ENCODE results near the gene PRSS36. TPM values are rescaled to one million over a fixed set of nuclear protein-coding genes. Genes with fewer than 3 reads are reported as not detected.

Gene PRSS36
- total and polyA plus RNA-seq, 9 of the 15 experiments (the other 6 are each of a cell fraction or from before 2014, with no cell fraction given): 0.09 to 1.2 (median 0.54) TPM; not detected in 2

DNA sequence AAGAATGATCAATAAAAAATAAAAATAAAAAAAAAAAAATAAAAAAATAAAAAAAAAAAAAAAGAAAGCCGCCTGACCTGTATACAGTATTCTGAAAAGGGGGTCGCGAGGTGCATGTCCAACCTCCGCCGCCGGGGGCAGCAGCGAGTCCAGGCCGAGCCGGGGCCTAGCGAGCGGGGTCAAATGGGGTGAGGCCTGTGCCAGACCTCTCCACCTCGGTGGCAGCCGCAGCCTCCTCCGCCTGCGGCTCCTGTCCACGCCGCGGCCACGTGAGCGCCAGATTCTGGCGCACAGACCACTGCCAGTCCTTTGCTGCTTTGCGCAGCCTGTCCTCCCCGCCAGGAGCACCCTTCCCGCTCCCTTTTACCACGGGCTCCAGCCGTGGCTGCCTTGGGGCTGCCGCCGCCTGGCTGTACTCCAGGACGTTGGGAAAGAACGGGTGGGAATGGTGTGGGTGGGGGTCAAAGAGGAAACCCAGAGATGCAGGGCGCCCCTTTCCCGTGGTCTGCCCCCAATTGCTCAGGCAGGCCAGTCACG is 44.1 kb downstream of the PRSS36 start (continued):
- TF ChIP-seq, protein P1, sequence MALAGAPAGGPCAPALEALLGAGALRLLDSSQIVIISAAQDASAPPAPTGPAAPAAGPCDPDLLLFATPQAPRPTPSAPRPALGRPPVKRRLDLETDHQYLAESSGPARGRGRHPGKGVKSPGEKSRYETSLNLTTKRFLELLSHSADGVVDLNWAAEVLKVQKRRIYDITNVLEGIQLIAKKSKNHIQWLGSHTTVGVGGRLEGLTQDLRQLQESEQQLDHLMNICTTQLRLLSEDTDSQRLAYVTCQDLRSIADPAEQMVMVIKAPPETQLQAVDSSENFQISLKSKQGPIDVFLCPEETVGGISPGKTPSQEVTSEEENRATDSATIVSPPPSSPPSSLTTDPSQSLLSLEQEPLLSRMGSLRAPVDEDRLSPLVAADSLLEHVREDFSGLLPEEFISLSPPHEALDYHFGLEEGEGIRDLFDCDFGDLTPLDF (CRISPR knock-in tag; IDR thresholded peaks at IDR 0.05): no peak
- TF ChIP-seq SMAD4 (CRISPR knock-in tag; conservative IDR thresholded peaks at IDR 0.05): peak; percentile 97
- TF ChIP-seq RBBP5 (IDR thresholded peaks at IDR 0.05; ENCODE audit: borderline replicate concordance, insufficient read depth, low read length, poor library complexity, severe bottlenecking): peak; percentile 86
- TF ChIP-seq ZNF263 (CRISPR knock-in tag; IDR thresholded peaks at IDR 0.05; ENCODE audit: borderline replicate concordance): peak; percentile 77
- TF ChIP-seq GTF2A2 (tag; IDR thresholded peaks at IDR 0.05): no peak
- TF ChIP-seq, protein P2, sequence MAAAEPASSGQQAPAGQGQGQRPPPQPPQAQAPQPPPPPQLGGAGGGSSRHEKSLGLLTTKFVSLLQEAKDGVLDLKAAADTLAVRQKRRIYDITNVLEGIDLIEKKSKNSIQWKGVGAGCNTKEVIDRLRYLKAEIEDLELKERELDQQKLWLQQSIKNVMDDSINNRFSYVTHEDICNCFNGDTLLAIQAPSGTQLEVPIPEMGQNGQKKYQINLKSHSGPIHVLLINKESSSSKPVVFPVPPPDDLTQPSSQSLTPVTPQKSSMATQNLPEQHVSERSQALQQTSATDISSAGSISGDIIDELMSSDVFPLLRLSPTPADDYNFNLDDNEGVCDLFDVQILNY (CRISPR knock-in tag; IDR thresholded peaks at IDR 0.05): no peak
- TF ChIP-seq, protein P3, sequence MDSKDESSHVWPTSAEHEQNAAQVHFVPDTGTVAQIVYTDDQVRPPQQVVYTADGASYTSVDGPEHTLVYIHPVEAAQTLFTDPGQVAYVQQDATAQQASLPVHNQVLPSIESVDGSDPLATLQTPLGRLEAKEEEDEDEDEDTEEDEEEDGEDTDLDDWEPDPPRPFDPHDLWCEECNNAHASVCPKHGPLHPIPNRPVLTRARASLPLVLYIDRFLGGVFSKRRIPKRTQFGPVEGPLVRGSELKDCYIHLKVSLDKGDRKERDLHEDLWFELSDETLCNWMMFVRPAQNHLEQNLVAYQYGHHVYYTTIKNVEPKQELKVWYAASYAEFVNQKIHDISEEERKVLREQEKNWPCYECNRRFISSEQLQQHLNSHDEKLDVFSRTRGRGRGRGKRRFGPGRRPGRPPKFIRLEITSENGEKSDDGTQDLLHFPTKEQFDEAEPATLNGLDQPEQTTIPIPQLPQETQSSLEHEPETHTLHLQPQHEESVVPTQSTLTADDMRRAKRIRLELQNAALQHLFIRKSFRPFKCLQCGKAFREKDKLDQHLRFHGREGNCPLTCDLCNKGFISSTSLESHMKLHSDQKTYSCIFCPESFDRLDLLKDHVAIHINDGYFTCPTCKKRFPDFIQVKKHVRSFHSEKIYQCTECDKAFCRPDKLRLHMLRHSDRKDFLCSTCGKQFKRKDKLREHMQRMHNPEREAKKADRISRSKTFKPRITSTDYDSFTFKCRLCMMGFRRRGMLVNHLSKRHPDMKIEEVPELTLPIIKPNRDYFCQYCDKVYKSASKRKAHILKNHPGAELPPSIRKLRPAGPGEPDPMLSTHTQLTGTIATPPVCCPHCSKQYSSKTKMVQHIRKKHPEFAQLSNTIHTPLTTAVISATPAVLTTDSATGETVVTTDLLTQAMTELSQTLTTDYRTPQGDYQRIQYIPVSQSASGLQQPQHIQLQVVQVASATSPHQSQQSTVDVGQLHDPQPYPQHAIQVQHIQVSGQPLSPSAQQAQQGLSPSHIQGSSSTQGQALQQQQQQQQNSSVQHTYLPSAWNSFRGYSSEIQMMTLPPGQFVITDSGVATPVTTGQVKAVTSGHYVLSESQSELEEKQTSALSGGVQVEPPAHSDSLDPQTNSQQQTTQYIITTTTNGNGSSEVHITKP (IDR thresholded peaks at IDR 0.05; ENCODE audit: partially characterized antibody): peak; percentile 56
- no peak for TF ChIP-seq CSDE1 (IDR thresholded peaks at IDR 0.05)
- TF ChIP-seq, protein P4, sequence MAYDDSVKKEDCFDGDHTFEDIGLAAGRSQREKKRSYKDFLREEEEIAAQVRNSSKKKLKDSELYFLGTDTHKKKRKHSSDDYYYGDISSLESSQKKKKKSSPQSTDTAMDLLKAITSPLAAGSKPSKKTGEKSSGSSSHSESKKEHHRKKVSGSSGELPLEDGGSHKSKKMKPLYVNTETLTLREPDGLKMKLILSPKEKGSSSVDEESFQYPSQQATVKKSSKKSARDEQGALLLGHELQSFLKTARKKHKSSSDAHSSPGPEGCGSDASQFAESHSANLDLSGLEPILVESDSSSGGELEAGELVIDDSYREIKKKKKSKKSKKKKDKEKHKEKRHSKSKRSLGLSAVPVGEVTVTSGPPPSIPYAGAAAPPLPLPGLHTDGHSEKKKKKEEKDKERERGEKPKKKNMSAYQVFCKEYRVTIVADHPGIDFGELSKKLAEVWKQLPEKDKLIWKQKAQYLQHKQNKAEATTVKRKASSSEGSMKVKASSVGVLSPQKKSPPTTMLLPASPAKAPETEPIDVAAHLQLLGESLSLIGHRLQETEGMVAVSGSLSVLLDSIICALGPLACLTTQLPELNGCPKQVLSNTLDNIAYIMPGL (CRISPR knock-in tag; IDR thresholded peaks at IDR 0.05): 0 out of 2 replicates have a peak, but pooled peaks have one; percentile 28
- TF ChIP-seq ILK (tag; IDR thresholded peaks at IDR 0.05; ENCODE audit: borderline replicate concordance, low read depth): no peak
- no peak for TF ChIP-seq ELF4 (CRISPR knock-in tag; IDR thresholded peaks at IDR 0.05)
- no peak for TF ChIP-seq GTF2F1 (IDR thresholded peaks at IDR 0.05; ENCODE audit: low read depth, low read length)
- TF ChIP-seq, protein P5, sequence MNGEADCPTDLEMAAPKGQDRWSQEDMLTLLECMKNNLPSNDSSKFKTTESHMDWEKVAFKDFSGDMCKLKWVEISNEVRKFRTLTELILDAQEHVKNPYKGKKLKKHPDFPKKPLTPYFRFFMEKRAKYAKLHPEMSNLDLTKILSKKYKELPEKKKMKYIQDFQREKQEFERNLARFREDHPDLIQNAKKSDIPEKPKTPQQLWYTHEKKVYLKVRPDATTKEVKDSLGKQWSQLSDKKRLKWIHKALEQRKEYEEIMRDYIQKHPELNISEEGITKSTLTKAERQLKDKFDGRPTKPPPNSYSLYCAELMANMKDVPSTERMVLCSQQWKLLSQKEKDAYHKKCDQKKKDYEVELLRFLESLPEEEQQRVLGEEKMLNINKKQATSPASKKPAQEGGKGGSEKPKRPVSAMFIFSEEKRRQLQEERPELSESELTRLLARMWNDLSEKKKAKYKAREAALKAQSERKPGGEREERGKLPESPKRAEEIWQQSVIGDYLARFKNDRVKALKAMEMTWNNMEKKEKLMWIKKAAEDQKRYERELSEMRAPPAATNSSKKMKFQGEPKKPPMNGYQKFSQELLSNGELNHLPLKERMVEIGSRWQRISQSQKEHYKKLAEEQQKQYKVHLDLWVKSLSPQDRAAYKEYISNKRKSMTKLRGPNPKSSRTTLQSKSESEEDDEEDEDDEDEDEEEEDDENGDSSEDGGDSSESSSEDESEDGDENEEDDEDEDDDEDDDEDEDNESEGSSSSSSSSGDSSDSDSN (IDR thresholded peaks at IDR 0.05; ENCODE audit: borderline replicate concordance in 1 of 2, low read depth in 2 of 2, low read length in 2 of 2): no peak
- TF ChIP-seq, protein P6, sequence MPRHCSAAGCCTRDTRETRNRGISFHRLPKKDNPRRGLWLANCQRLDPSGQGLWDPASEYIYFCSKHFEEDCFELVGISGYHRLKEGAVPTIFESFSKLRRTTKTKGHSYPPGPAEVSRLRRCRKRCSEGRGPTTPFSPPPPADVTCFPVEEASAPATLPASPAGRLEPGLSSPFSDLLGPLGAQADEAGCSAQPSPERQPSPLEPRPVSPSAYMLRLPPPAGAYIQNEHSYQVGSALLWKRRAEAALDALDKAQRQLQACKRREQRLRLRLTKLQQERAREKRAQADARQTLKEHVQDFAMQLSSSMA (CRISPR knock-in tag; IDR thresholded peaks at IDR 0.05): no peak

Measured in K562 (cell line).